HT-29 (cell line): ENCODE data around the gene EPB41L4B. TPM values are rescaled to one million over a fixed set of nuclear protein-coding genes. Genes with fewer than 3 reads are reported as not detected.
"Not testable (repeated sequence)": the region's sequence is repeated elsewhere in the genome, so short reads cannot be mapped to it uniquely, and the experiment has no call there.

Source experiments
- DNase-seq: peaks from one replicate; pipeline ENCODE4 v3.0.0-alpha.2; 2015; ENCODE audit warnings: low spot score
- total RNA-seq: library from RNA; depleted of rRNA; stranded (reverse); fragments of >200 nt; shearing (Covaris generic); gene quantifications from 2 replicates; pipeline ENCODE4 v1.2.3, GENCODE V29; 2014; rRNA removed

EPB41L4B gene
- 8.2 and 10.1 TPM in 2 replicates for total RNA-seq

- DNase-seq: peak; percentile 91
These were observed at the start of gene EPB41L4B for GRCh38 chr9:109320742-109321448. Gene EPB41L4B, minus strand, starts transcription at chr9:109321059. Its CDS starts 613 bp downstream, at chr9:109320446.

DNA sequence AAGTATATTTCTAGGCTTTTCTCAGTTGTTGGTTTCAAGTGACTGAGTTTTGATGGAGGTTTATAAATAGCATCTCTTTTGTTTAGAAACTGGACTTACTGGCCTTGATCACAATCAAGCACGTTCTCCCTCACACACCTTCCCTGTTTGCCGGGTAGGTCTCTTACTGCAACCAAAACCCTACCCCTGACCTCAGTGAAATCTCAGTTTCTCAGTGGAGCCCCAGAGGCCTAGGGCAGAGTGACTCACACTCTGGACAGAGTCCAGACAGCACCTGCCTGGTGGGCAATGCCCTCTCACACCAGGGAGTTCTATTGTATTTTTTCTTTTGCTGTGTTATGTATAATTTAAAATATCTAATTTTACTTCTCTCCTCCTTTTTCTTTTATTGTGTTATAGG lies 48.4 kb upstream of the EPB41L4B start:
- DNase-seq: no peak

DNA sequence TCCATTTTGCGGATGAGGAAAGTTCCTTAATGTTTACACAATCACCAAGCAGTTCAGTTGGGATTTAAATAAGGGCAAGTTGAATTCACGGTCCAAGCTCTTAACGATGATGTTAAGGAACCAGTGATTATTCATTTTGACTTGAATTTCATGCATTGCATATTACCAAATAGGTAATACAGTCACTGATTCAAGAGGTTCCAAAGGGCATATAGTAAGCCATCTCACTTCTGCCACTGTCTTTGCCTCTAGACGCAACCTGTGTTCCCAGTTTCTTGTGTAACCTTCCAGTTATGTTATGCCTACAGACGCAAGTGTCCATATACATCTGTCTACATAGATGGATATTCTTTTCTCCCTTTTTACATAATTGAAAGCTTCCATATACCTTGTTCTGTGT lies 39.9 kb upstream of the EPB41L4B start:
- DNase-seq: no peak

- DNase-seq: not testable (repeated sequence)
These were observed 38.2 kb upstream of the EPB41L4B start for GRCh38 chr9:109358968-109359603.

DNA sequence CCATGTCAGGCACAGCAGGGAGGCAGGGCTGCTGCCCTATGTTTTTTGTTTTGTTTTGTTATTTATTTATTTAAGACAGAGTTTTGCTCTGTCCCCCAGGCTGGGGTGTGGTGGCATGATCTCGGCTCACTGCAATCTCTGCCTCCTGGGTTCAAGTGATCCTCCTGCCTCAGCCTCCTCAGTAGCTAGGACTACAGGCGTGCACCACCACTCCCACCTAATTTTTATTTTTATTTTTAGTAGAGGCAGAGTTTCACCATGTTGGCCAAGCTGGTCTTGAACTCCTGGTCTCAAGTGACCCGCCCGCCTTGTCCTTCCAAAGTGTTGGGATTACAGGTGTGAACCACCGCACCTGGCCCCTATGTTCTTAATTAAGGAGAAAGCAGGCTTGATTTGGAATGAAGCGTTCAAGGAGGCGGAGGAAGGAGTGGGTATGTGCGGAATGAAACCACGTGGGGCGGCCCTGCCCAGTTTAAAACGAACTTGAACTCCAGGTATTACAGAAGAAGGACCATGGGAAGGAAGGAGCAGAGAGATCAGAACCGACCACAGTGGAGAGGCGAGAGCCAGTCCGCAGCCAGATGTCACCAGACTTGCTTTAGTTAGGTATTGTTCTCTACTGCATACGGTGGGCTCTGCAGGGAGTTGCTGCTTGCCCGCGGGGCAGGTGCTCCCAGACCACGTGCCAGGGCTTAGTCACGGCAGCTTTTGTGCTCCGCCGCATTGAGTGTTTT lies 34.9 kb upstream of the EPB41L4B start:
- DNase-seq: no peak

GRCh38 chr9:109354190-109354589 lies 33.3 kb upstream of the EPB41L4B start:
- no peak for DNase-seq

- no peak for DNase-seq
These were observed 30.2 kb upstream of the EPB41L4B start for GRCh38 chr9:109351032-109351431.

- no peak for DNase-seq
These were observed 28.6 kb upstream of the EPB41L4B start for GRCh38 chr9:109349421-109349846.

DNA sequence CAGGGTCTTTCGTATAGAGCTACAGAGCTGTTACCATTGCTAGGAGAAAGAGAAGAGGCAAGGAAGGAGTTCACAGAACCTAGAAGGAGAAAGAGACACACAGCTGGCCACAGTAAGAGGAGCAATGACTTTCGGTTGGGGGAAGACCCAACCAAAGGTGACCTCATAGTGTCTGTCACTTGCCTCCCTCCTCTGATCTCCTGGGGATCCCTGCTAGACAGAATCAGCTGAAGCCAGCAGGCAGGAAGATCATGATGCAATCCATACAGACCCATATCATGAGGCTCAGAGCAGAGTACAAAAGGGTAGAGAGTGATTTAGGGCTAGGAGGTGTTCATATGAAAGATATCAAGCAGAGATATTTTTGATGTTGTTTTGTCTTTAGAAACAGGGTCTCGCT lies 26.0 kb upstream of the EPB41L4B start:
- DNase-seq: no peak

- DNase-seq: no peak
These were observed 24.0 kb upstream of the EPB41L4B start for GRCh38 chr9:109344866-109345265.

DNA sequence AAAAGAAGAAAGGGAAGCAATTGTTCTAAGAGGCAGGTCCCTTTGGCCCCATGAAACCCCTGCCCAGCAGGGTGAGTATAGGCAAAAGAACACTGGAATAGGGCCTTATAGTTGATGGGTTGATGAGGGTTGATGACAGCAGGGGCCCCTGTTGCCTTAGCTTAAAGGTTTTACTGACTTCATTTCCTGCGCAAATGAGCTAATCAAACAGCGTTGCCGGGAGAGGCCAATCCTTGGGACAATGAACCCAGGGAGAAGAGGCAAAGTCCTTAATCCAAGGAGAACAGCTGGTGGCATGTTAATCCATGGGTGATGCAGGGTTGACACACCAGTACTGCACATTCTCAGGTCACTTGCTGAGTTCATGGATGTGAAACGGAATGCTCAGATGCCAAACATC lies 22.0 kb upstream of the EPB41L4B start:
- no peak for DNase-seq

DNA sequence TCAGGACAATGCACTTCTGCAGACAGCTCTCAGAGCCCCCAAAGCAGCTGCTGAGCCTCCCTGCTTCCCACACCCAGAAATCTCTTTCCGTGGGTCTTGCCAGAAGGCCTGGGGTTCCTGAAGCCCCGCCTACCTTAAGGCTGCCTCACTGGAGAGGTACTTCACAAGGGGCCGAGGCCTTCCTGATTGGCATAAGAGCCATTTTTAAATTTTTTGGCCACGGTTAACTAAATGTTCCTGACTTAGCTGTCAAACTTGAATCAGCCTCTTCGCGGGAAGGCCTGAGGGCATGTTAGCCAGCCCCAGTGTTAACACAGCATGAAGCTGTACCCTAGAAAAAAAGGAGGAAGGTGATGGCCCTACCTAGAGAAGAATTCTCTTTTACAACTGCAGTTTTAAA lies 20.7 kb upstream of the EPB41L4B start:
- no peak for DNase-seq

- DNase-seq: not testable (repeated sequence)
These were observed 20.1 kb upstream of the EPB41L4B start for GRCh38 chr9:109340979-109341378.

DNA sequence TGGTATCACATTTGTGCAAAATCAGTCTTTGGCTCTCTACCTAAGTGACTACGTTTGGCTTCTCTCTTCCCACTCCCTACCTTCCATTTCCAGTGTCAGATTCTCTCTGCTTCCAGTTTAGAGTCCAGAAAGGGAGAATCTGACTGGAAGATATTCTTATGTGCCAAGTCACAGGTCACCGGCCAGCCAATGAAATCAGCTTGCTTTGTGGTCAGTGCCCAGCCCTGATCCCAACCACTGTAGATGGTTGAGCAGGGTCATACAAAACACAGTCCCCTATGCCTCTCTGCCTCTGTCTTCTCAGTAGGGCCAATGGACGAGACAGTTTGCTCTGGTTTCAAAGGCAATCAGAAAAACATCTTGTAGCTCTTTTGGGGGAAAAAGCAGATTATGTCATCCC lies 15.6 kb upstream of the EPB41L4B start:
- no peak for DNase-seq

- no peak for DNase-seq
These were observed 15.1 kb upstream of the EPB41L4B start for GRCh38 chr9:109335929-109336328.

DNA sequence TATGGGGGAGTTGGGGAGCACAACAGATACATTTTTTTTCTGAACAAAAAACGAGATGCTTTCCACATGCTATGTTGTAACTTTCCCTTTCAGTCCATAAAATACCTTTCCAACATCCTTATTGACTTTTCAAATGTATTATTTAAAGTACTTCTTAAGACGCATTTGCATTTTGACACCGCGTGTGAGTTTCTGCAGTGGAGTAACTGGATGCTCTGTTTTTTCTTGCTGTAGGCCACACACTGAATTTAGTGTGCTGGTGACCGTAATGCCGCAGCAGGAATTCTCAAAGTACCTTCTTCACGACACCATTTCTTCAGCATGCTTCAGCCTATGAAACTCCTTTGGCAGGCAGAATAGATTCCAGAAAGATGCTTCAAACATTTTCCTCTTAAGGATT lies 14.3 kb upstream of the EPB41L4B start:
- DNase-seq: no peak

DNA sequence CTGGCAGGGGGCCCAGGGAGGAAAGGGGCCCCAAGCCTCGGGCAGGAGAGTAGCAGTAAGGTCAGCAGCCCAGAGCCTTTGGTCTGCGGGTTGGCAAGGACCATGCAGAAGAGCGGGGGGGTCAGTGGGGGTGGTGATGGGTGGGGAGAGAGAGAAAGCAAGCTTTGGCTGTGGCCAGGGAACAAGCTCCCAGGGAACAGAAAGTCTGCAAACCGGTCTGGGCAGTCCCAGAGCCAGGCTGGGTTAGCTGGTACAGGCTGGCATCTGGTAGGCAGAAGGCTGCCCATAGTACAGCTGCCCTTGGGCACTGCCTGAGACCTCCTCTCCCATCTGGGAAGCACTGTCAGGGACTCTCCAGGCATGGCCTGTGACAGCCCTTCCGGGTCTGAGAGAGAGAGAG lies 10.5 kb upstream of the EPB41L4B start:
- peak; percentile 97 for DNase-seq

- peak; percentile 41 for DNase-seq
These were observed 8.9 kb upstream of the EPB41L4B start for GRCh38 chr9:109329638-109330258.

- DNase-seq: peak; percentile 62
These were observed 8.2 kb upstream of the EPB41L4B start for GRCh38 chr9:109328978-109329637.

- DNase-seq: no peak
These were observed 4.2 kb upstream of the EPB41L4B start for GRCh38 chr9:109325089-109325488.

DNA sequence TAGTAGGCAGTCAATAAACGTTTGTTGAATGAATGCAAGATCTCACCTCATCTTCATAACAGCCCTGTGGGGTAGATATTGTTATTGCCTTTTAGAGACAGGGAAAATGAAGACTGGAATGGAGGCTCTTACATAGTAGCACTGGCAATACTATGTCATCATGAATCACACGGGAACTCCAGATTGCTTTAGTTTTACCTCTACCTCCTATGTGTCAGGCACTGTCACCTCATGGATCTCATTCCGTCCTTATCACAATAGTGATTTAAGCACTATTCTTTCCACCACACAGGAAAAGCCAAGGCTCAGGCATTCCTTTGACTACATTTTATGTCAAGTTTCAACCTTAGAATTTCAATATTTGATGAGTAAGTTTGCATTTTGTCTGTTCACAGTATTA lies 2.9 kb upstream of the EPB41L4B start:
- DNase-seq: no peak

- DNase-seq: no peak
These were observed 868 bp upstream of the EPB41L4B start for GRCh38 chr9:109321727-109322126.
